Measurements from ENCODE around the gene SLC49A3.

The SLC49A3 gene

DNA sequence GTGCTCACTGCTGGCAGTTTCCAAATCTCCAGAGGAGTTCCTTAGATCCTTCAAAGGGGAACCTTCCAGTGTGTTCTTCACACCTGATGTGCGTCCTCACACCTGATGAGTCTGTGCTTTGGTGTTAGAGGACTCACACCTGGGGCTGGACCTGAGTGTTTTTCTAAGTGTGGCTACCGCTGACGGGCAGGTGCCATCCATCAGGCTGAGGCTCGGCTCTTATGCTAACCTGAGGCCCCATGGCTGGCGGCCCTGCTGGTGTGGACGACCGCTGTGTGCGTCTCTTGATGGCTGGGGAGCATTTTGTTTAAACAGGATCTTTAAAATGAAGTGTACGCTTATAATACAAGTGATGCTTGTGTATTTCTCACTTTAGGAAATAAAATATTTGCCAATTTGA is 45.1 kb upstream of the SLC49A3 start:
- Histone ChIP-seq H3K27me3 (ENCODE audit: low read length) (no peaks in the 10 kb centered on the region), H3F3A (ENCODE audit: insufficient read depth) (no peaks in the 10 kb centered on the region), H3K9ac (ENCODE audit: low read length) (no peak overlapping the region), H3K9me2 (replicated peaks; ENCODE audit: insufficient read depth, low read length) (no peaks in the 10 kb centered on the region), H3K9me3 (ENCODE audit: insufficient read depth, low read length) (no peaks in the 10 kb centered on the region), H3K79me2 (ENCODE audit: insufficient read depth, low read length) (no peaks in the 10 kb centered on the region), H3K4me3 (ENCODE audit: insufficient read depth, low read length, poor library complexity, severe bottlenecking) (no peak overlapping the region), H4K20me1 (ENCODE audit: low read depth, low read length) (no peaks in the 10 kb centered on the region), H2AFZ (ENCODE audit: low read depth, low read length, severe bottlenecking) (no peak overlapping the region), H3K36me3 (ENCODE audit: low read length) (no peaks in the 10 kb centered on the region), H3K4me2 (ENCODE audit: low read depth, low read length, poor library complexity, severe bottlenecking) (no peak overlapping the region), H3K27ac (ENCODE audit: low read depth, low read length) (no peak overlapping the region)
- TF ChIP-seq, protein P1, sequence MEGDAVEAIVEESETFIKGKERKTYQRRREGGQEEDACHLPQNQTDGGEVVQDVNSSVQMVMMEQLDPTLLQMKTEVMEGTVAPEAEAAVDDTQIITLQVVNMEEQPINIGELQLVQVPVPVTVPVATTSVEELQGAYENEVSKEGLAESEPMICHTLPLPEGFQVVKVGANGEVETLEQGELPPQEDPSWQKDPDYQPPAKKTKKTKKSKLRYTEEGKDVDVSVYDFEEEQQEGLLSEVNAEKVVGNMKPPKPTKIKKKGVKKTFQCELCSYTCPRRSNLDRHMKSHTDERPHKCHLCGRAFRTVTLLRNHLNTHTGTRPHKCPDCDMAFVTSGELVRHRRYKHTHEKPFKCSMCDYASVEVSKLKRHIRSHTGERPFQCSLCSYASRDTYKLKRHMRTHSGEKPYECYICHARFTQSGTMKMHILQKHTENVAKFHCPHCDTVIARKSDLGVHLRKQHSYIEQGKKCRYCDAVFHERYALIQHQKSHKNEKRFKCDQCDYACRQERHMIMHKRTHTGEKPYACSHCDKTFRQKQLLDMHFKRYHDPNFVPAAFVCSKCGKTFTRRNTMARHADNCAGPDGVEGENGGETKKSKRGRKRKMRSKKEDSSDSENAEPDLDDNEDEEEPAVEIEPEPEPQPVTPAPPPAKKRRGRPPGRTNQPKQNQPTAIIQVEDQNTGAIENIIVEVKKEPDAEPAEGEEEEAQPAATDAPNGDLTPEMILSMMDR (IDR thresholded peaks at IDR 0.05; ENCODE audit: insufficient read depth, low read length, poor library complexity, severe bottlenecking): no peak
- no peak for TF ChIP-seq EZH2phosphoT487 (conservative IDR thresholded peaks at IDR 0.05; ENCODE audit: low read length)

DNA sequence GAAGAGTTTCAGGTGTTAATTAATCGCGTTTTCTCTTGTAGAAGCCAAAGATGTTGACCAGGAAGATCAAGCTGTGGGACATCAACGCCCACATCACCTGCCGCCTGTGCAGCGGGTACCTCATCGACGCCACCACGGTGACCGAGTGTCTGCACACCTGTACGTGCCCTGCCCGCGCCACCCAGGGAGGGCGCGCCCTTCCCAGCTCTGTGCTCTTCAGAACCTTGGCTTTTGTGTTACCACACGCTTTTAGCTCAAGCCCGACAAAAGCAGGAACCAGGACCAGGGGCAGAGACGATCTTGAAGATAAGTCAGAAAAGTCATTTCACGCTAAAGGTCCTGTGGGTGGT is 44.7 kb upstream of the SLC49A3 start:
- peaks cover under 1% of the 10 kb centered on the region; the same call in 1 of the 2 replicates for H3K79me2 ChIP-seq (ENCODE audit: insufficient read depth, low read length)
- no peaks in the 10 kb centered on the region for H3K9me3 ChIP-seq (ENCODE audit: insufficient read depth, low read length)
- no peaks in the 10 kb centered on the region for H3K36me3 ChIP-seq (ENCODE audit: low read length)
- no peak overlapping the region for H3K4me2 ChIP-seq (ENCODE audit: low read depth, low read length, poor library complexity, severe bottlenecking)
- no peaks in the 10 kb centered on the region for H3K9me2 ChIP-seq (replicated peaks; ENCODE audit: insufficient read depth, low read length)
- H3K9ac ChIP-seq (ENCODE audit: low read length): no peak overlapping the region
- no peaks in the 10 kb centered on the region for H4K20me1 ChIP-seq (ENCODE audit: low read depth, low read length)
- TF ChIP-seq, protein P1 (IDR thresholded peaks at IDR 0.05; ENCODE audit: insufficient read depth, low read length, poor library complexity, severe bottlenecking): no peak
- no peak for TF ChIP-seq EZH2phosphoT487 (conservative IDR thresholded peaks at IDR 0.05; ENCODE audit: low read length)
- no peak overlapping the region for H2AFZ ChIP-seq (ENCODE audit: low read depth, low read length, severe bottlenecking)
- H3F3A ChIP-seq (ENCODE audit: insufficient read depth): no peaks in the 10 kb centered on the region
- H3K27me3 ChIP-seq (ENCODE audit: low read length): no peaks in the 10 kb centered on the region
- H3K4me3 ChIP-seq (ENCODE audit: insufficient read depth, low read length, poor library complexity, severe bottlenecking): no peak overlapping the region
- no peak overlapping the region for H3K27ac ChIP-seq (ENCODE audit: low read depth, low read length)

DNA sequence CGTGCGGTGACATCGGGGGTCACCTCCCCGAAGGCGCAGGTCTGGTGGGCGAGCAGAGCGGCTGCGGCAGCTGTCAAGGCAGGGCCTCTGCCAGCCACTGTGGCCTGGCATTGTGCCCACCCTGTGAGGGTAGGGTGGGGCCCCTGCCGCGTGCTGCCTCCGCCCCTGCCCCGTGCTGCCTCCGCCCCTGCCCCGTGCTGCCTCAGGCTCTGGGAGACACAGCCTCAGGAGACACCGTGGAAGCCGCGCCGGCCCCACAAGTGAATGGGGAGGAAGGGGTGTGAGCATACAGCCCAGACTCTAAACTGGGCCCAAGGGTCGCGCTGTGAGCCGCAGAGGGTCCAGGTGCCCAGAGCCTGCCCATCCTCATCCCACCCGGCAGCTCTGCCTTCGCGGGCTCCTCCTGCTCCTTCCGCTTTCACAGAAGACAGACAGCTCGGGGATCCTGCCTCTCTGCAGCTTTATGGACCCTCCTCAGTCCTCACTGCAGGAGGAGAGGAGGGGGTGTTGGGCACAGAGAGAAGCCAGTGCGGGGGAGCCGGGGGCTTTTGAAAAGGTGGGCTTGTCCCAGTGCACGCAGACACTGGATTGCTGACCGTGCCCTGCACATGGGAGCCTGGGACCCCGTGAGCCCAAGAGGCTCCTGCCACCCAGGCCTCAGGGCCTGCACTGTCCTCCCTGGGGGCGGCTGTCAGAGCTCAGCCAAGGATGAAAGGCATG is 44.1 kb upstream of the SLC49A3 start:
- Histone ChIP-seq H3K4me3 (ENCODE audit: insufficient read depth, low read length, poor library complexity, severe bottlenecking) (no peak overlapping the region), H3F3A (ENCODE audit: insufficient read depth) (no peaks in the 10 kb centered on the region), H3K9me3 (ENCODE audit: insufficient read depth, low read length) (no peaks in the 10 kb centered on the region), H3K4me2 (ENCODE audit: low read depth, low read length, poor library complexity, severe bottlenecking) (no peak overlapping the region), H4K20me1 (ENCODE audit: low read depth, low read length) (no peaks in the 10 kb centered on the region; the same call in 1 of the 2 replicates), H3K27ac (ENCODE audit: low read depth, low read length) (no peak overlapping the region), H3K9ac (ENCODE audit: low read length) (no peak overlapping the region), H3K9me2 (replicated peaks; ENCODE audit: insufficient read depth, low read length) (no peaks in the 10 kb centered on the region), H3K79me2 (ENCODE audit: insufficient read depth, low read length) (peaks cover 4% of the 10 kb centered on the region), H2AFZ (ENCODE audit: low read depth, low read length, severe bottlenecking) (no peak overlapping the region), H3K27me3 (ENCODE audit: low read length) (no peaks in the 10 kb centered on the region), H3K36me3 (ENCODE audit: low read length) (no peaks in the 10 kb centered on the region)
- TF ChIP-seq, protein P1 (IDR thresholded peaks at IDR 0.05; ENCODE audit: insufficient read depth, low read length, poor library complexity, severe bottlenecking): no peak
